Stimulated activated naive CD8-positive, alpha-beta T cell treated with anti-CD3 and anti-CD28 coated beads, Interleukin-15, amount 100 ng/mL, for 72 hours (primary cell): ENCODE measurements around the gene FECH.
A peak's percentile ranks its signal among the peaks of the same experiment; 100 is the strongest.
"Not testable (repeated sequence)": the region's sequence is repeated elsewhere in the genome, so short reads cannot be mapped to it uniquely, and the experiment has no call there.

Experiments used
- ATAC-seq: fragments of 150-1000 bp; cut with Tn5 transposase; 2 replicates; pipeline ENCODE4 v1.10.0; 2021; ENCODE audit warnings: mild to moderate bottlenecking, moderate library complexity
- DNase-seq, 2 donors: peaks; one replicate each; pipeline ENCODE4 v3.0.0; 2021 to 2022
- H3K27ac Mint-ChIP-seq, 2 donors: one replicate each; pipeline ENCODE4 v1.8.0; 2022; ENCODE audit warnings: mild to moderate bottlenecking in 2 of 2, mixed read lengths in 2 of 2, moderate library complexity in 2 of 2
- H3K27me3 Mint-ChIP-seq: one replicate; pipeline ENCODE4 v1.8.0; 2022; ENCODE audit warnings: mixed read lengths
- H3K4me1 Mint-ChIP-seq: one replicate; pipeline ENCODE4 v1.8.0; 2022; ENCODE audit warnings: mild to moderate bottlenecking, mixed read lengths
- H3K4me3 Mint-ChIP-seq, 2 donors: one replicate each; pipeline ENCODE4 v1.8.0; 2022; ENCODE audit warnings: mild to moderate bottlenecking in 2 of 2, mixed read lengths in 2 of 2, moderate library complexity in 1 of 2
- H3K9me3 Mint-ChIP-seq, 2 donors: one replicate each; pipeline ENCODE4 v1.8.0; 2022; ENCODE audit warnings: mixed read lengths in 2 of 2

FECH gene

DNA sequence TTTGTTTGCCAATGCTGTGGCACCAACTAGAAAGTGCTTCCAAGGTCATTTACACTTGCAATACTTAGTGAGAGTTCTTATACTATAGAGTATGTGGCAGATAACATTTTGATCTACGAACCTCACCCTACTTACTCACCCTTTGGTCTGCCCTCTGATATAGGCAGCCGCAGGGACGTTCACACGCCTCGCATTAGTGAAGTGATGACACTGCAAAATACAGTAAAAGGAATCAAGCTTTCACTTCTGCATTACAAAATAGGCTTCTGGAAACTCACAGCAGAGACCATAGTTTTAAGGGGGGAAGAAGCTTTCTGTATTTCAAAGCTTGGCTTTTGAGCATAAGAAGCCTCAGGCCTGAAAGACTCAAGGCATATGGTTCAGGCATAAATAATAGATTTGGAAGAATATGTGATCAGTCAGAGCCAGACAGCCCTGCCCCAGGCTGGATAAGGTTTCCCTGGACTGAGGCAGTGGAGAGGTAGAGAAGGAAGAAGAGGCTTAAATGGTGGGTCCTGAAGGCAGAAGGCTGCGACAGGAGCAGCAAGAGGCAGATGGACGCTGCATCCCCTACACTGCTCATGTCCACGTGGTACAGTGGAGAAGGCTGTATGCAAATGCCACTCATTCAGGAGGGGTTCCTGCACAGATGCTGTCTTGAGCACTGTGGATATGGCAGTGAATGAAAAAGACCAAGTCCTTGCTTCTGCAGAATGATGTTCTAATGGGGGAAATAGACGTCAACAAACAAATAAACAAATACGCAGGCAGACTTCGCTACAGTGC is 63.1 kb downstream of the FECH start:
- no peaks in the 10 kb centered on the region for H3K4me1 Mint-ChIP-seq
- DNase-seq (no peak), ATAC-seq (no peak)
- H3K27ac Mint-ChIP-seq, result peak overlapping the region in 1 of 2 donors; percentile 49
- no peaks in the 10 kb centered on the region for H3K9me3 Mint-ChIP-seq
- no peak overlapping the region for H3K4me3 Mint-ChIP-seq
- H3K27me3 Mint-ChIP-seq, result peaks cover 21% of the 10 kb centered on the region

DNA sequence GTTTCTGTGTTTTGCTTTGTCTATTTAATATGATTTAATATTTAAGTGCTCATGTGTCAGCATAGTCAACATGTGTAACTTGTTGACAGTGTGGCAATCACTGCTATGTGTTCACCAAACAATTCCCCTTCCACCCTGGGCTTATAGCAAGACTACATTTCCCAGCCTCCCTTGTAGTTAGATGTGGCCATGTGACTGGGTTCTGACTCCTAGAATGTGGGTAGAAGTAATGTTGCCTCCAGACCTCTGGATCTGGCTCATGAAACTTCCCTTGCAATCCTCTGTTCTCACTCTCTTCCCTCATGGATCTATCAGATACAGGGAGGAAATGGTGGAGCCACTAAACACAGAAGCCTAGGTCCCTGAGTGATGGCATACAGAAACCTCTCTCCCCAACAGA is 64.2 kb downstream of the FECH start:
- H3K27ac Mint-ChIP-seq, DNase-seq, H3K4me3 Mint-ChIP-seq, H3K9me3 Mint-ChIP-seq, ATAC-seq, H3K4me1 Mint-ChIP-seq: not testable (repeated sequence)
- H3K27me3 Mint-ChIP-seq, result peaks cover 25% of the 10 kb centered on the region

DNA sequence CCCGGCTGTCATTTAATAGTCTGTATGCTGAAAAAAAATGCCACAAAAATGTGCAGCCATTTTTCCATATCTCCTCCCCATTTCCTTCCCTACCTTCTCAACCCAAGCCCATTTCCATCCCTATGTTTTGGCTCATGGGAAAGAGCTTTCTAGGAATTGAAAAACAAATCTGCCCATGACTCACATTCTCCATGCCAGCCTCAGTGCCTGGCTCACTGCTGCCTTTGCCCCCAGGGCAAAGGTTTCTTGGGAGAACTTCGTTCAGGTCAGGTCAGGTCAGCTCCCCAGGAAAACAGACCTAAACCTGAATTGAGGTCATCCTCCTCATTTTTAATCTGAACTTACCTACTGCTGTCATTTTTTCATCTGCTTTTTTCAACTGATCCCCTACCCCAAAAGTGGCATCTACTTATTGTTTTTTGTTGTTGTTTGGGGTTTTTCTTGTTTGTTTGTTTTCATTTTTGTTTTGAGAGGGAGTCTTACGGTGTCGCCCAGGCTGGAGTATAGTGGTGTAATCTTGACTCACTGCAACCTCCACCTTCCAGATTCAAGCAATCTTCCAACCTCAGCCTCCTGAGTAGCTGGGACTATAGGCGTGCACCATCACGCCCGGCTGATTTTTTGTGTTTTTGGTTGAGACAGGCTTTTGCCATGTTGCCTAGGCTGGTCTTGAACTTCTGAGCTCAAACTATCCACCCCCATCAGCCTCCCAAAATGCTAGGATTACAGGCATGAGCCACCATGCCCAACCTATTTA is 66.7 kb downstream of the FECH start:
- Mint-ChIP-seq H3K27ac (no peak overlapping the region), H3K4me1 (no peaks in the 10 kb centered on the region), H3K9me3 (no peaks in the 10 kb centered on the region), H3K27me3 (peaks cover 25% of the 10 kb centered on the region), H3K4me3 (no peak overlapping the region)
- ATAC-seq (no peak), DNase-seq (no peak)

DNA sequence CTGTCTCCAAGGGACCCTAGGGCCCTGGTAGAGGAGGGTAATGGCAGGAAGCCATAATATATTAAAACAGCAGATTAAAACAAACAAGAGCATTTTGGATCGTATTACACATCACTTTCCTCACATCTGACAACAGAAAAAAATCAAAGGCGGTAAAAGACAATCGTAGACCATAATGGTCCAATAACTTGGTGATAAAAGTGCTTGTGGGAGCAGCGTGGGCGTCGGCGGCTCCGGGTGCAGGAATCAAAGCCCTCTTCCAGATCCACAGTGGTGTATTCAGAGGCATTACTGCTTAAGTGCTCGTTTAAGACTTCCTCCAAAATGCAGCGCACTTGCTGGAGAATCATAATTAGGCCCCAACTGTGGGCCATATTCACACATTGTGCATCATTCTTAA is 68.0 kb downstream of the FECH start:
- no peak for ATAC-seq
- no peak overlapping the region for H3K27ac Mint-ChIP-seq
- H3K9me3 Mint-ChIP-seq, result peaks cover 0 to 5% of the 10 kb centered on the region in 2 donors
- H3K27me3 Mint-ChIP-seq, result peaks cover 23% of the 10 kb centered on the region
- no peaks in the 10 kb centered on the region for H3K4me1 Mint-ChIP-seq
- DNase-seq, result no peak
- no peak overlapping the region for H3K4me3 Mint-ChIP-seq

DNA sequence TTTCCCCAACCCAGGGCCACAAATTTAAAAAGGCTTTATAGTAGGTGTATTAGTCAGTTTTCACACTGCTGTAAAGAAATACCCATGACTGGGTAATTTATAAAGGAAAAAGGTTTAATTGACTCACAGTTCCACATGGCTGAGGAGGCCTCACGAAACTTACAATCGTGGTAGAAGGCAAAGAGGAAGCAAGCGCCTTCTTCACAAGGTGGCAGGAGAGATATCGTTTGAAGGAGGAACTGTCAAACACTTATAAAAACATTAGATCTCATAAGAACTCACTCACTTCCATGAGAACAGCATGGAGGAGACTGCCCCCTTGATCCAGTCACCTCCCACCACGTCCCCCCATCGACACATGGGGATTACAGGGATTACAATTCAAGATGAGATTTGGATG is 70.4 kb downstream of the FECH start:
- peaks cover 17% of the 10 kb centered on the region for H3K27me3 Mint-ChIP-seq
- DNase-seq (no peak), ATAC-seq (no peak)
- H3K27ac Mint-ChIP-seq, result no peak overlapping the region
- no peaks in the 10 kb centered on the region for H3K4me1 Mint-ChIP-seq
- no peak overlapping the region for H3K4me3 Mint-ChIP-seq
- H3K9me3 Mint-ChIP-seq, result peaks cover 0 to 5% of the 10 kb centered on the region in 2 donors

DNA sequence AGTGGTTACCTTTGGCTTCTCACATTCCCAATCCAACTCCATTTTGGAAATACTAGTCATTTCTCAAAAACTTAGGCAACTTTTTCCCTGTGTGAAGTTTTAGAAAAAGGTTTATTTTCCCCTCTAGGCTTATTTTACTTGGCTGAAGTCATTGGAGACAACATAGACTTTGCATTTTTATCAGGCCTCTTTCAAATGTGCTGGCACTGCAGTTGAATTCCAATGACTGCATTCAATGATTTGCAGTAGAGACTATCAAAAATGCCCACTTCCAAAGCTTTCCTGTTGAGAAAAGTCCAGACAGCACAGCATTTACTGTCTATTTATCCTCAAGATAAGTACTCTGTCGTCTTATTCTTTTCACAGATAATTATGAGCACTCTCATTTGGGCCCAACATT is 81.3 kb downstream of the FECH start:
- no peak for DNase-seq
- H3K27ac Mint-ChIP-seq, result no peak overlapping the region

DNA sequence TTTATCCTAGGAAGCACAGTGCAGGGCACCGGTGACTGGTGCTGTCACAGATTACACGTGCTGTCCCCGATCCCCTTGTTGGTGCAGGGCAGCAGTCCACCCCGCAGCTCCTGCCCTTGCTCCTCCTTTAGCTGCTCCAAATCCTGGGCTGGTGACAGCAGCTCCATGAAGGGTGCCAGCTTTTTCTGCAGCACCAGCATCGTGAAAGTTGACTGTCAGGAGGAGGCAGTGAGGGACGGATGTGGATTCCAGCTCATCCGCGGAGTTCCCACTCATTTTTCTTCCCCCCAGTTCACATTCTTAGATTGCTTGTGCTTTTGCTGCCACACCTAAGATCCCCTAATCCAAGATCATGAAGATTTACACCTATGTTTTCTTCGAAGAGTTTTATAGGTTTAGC is 83.9 kb downstream of the FECH start:
- ATAC-seq, result no peak
- no peak overlapping the region for H3K4me3 Mint-ChIP-seq
- H3K9me3 Mint-ChIP-seq, result no peaks in the 10 kb centered on the region
- H3K4me1 Mint-ChIP-seq, result no peaks in the 10 kb centered on the region
- peaks cover 23% of the 10 kb centered on the region for H3K27me3 Mint-ChIP-seq
- no peak overlapping the region for H3K27ac Mint-ChIP-seq
- no peak for DNase-seq

More for the DNA sequence above, 81.3 kb downstream of the FECH start:
- no peak for ATAC-seq
- Mint-ChIP-seq H3K9me3 (no peaks in the 10 kb centered on the region), H3K4me1 (no peaks in the 10 kb centered on the region), H3K27me3 (peaks cover 33% of the 10 kb centered on the region), H3K4me3 (no peak overlapping the region)

GRCh38 chr18:57498682-57499256 is 87.7 kb downstream of the FECH start:
- Mint-ChIP-seq H3K4me1 (no peaks in the 10 kb centered on the region), H3K27me3 (peaks cover 10% of the 10 kb centered on the region), H3K9me3 (no peaks in the 10 kb centered on the region), H3K27ac (no peak overlapping the region), H3K4me3 (no peak overlapping the region)
- DNase-seq (no peak), ATAC-seq (no peak)
